ENCODE results near the gene NUBPL. TPM values are rescaled to one million over a fixed set of nuclear protein-coding genes. Genes with fewer than 3 reads are reported as not detected.
A peak's percentile ranks its signal among the peaks of the same experiment; 100 is the strongest.

NUBPL gene
- total RNA-seq = 10 to 100 TPM in 2 of 4 donors, 1 to 10 TPM in 2; 7.5 to 28.9 (median 11.9) TPM

GRCh38 chr14:31561155-31561846 lies at the start of gene NUBPL:
TSS of gene NUBPL (plus strand) at chr14:31561404. CDS start at chr14:31561440, 36 bp downstream.
- peak within 1 kb of the TSS; percentile 72 for H3K4me3 ChIP-seq
- H3K9me3 ChIP-seq = no peaks in the 10 kb centered on the region
- peak; percentile 98 to 99 for DNase-seq (ENCODE audit: low spot score in 2 of 2)
- WGBS = 0% methylated on average over 16 of the region's 34 CpGs
- TF ChIP-seq POLR2A (IDR thresholded peaks at IDR 0.05) = peak in 1 of 2 donors; percentile 43
- peak in 2 of 3 donors; percentile 83 to 95 for TF ChIP-seq POLR2AphosphoS5 (IDR thresholded peaks at IDR 0.05)
- no peak for TF ChIP-seq EP300 (IDR thresholded peaks at IDR 0.05)
- H3K27me3 ChIP-seq = no peaks in the 10 kb centered on the region
- peak within 1 kb of the TSS; percentile 77 for H3K27ac ChIP-seq
- H3K36me3 ChIP-seq = no peaks in the 10 kb centered on the region
- peaks cover 20% of the 10 kb centered on the region for H3K4me1 ChIP-seq

DNA sequence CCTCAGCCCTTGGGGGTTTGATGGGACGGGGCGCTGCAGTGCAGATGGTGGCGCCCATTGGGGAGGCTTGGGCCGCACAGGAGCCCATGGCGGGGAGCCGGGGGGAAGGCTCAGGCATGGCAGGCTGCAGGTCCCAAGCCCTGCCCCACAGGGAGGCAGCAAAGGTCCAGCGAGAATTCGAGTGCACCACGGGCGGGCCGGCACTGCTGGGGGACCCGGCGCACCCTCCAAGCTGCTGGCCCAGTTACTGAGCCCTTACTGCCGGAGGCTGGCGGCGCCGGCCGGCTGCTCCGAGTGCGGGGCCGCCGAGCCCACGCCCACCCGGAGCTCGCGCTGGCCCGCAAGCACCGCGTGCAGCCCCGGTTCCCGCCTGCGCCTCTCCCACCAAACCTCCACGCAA lies 34.1 kb upstream of the NUBPL start:
- no peaks in the 10 kb centered on the region for H3K36me3 ChIP-seq
- TF ChIP-seq POLR2AphosphoS5 (IDR thresholded peaks at IDR 0.05) = no peak
- TF ChIP-seq, protein P1, sequence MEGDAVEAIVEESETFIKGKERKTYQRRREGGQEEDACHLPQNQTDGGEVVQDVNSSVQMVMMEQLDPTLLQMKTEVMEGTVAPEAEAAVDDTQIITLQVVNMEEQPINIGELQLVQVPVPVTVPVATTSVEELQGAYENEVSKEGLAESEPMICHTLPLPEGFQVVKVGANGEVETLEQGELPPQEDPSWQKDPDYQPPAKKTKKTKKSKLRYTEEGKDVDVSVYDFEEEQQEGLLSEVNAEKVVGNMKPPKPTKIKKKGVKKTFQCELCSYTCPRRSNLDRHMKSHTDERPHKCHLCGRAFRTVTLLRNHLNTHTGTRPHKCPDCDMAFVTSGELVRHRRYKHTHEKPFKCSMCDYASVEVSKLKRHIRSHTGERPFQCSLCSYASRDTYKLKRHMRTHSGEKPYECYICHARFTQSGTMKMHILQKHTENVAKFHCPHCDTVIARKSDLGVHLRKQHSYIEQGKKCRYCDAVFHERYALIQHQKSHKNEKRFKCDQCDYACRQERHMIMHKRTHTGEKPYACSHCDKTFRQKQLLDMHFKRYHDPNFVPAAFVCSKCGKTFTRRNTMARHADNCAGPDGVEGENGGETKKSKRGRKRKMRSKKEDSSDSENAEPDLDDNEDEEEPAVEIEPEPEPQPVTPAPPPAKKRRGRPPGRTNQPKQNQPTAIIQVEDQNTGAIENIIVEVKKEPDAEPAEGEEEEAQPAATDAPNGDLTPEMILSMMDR (IDR thresholded peaks at IDR 0.05) = no peak
- TF ChIP-seq POLR2A (IDR thresholded peaks at IDR 0.05) = no peak
- TF ChIP-seq EP300 (IDR thresholded peaks at IDR 0.05) = no peak
- no peaks in the 10 kb centered on the region for H3K9me3 ChIP-seq
- H3K4me1 ChIP-seq = no peaks in the 10 kb centered on the region
- no peak for DNase-seq (ENCODE audit: low spot score in 2 of 2)
- WGBS = no CpG with 5 or more reads among the region's 33 CpGs
- H3K4me3 ChIP-seq = no peak overlapping the region
- H3K27ac ChIP-seq = no peak overlapping the region
- no peaks in the 10 kb centered on the region for H3K27me3 ChIP-seq

DNA sequence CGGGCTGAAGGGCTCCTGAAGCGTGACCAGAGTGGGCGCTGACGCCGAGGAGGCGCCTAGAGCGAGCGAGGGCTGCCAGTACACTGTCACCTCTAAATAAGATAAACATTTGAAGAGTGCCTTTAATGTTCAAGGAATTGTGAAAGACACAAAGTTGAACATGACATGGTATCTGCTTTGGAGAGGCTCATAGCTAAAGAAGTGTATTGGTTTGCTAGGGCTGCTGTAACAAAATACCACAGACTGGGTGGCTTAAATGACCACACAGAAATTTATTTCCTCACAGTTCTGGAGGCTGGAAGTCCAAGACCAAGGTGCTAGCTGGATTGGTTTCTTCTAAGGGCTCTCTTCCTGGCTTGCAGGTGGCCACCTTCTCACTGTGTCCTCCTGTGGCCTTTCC lies 33.7 kb upstream of the NUBPL start:
- WGBS = 88% methylated on average over 8 of the region's 8 CpGs
- H3K4me1 ChIP-seq = no peaks in the 10 kb centered on the region
- no peak overlapping the region for H3K4me3 ChIP-seq
- TF ChIP-seq POLR2AphosphoS5 (IDR thresholded peaks at IDR 0.05) = no peak
- TF ChIP-seq POLR2A (IDR thresholded peaks at IDR 0.05) = no peak
- no peak for TF ChIP-seq EP300 (IDR thresholded peaks at IDR 0.05)
- TF ChIP-seq, protein P1 (IDR thresholded peaks at IDR 0.05) = no peak
- no peaks in the 10 kb centered on the region for H3K36me3 ChIP-seq
- H3K9me3 ChIP-seq = no peaks in the 10 kb centered on the region
- H3K27me3 ChIP-seq = no peaks in the 10 kb centered on the region
- H3K27ac ChIP-seq = no peak overlapping the region
- no peak for DNase-seq (ENCODE audit: low spot score in 2 of 2)

- TF ChIP-seq, protein P1 (IDR thresholded peaks at IDR 0.05) = no peak
- TF ChIP-seq POLR2AphosphoS5 (IDR thresholded peaks at IDR 0.05) = no peak
- TF ChIP-seq EP300 (IDR thresholded peaks at IDR 0.05) = no peak
- no peak for TF ChIP-seq POLR2A (IDR thresholded peaks at IDR 0.05)
- Histone ChIP-seq H3K27ac (no peak overlapping the region), H3K4me1 (no peaks in the 10 kb centered on the region), H3K36me3 (no peaks in the 10 kb centered on the region), H3K27me3 (no peaks in the 10 kb centered on the region), H3K9me3 (no peaks in the 10 kb centered on the region), H3K4me3 (no peak overlapping the region)
- WGBS = 87% methylated on average over 1 of the region's 1 CpG
- DNase-seq (ENCODE audit: low spot score in 2 of 2) = no peak
Measured at GRCh38 chr14:31529053-31529452, 32.2 kb upstream of the NUBPL start.

- no peak for DNase-seq (ENCODE audit: low spot score in 2 of 2)
- Histone ChIP-seq H3K4me3 (no peak overlapping the region), H3K4me1 (no peaks in the 10 kb centered on the region), H3K36me3 (no peaks in the 10 kb centered on the region), H3K27me3 (no peaks in the 10 kb centered on the region), H3K27ac (no peak overlapping the region), H3K9me3 (no peaks in the 10 kb centered on the region)
- 56% methylated on average over 7 of the region's 7 CpGs for WGBS
- no peak for TF ChIP-seq POLR2AphosphoS5 (IDR thresholded peaks at IDR 0.05)
- no peak for TF ChIP-seq EP300 (IDR thresholded peaks at IDR 0.05)
- no peak for TF ChIP-seq POLR2A (IDR thresholded peaks at IDR 0.05)
- TF ChIP-seq, protein P1 (IDR thresholded peaks at IDR 0.05) = no peak
Measured at GRCh38 chr14:31530136-31530535, 31.1 kb upstream of the NUBPL start.

All from suprapubic skin (tissue), 4 donors.